Trophoblast cell (in vitro differentiated cells and primary cell): ENCODE results near the gene LRRC7.

Experiments used
- DNase-seq, 2 donors: peaks; one replicate each; pipeline ENCODE4 v3.0.0-alpha.2; 2016
- H2AFZ ChIP-seq: 2 replicates; pipeline ENCODE4 v1.6.1; 2013; ENCODE audit warnings: low read length, moderate library complexity, mild to moderate bottlenecking; ENCODE audit not compliant: insufficient read depth, poor library complexity
- H2AK5ac ChIP-seq: 2 replicates; pipeline ENCODE4 v1.6.1; 2013; ENCODE audit warnings: mild to moderate bottlenecking, low read length
- H2BK120ac ChIP-seq: 2 replicates; pipeline ENCODE4 v1.6.1; 2013; ENCODE audit warnings: low read length, mild to moderate bottlenecking, moderate library complexity; ENCODE audit not compliant: insufficient read depth, poor library complexity
- H2BK12ac ChIP-seq: 2 replicates; pipeline ENCODE4 v1.6.1; 2013; ENCODE audit warnings: mild to moderate bottlenecking, low read length, moderate library complexity
- H2BK5ac ChIP-seq: 2 replicates; pipeline ENCODE4 v1.6.1; 2013; ENCODE audit warnings: low read length, low read depth, moderate library complexity, mild to moderate bottlenecking; ENCODE audit not compliant: poor library complexity
- H3K14ac ChIP-seq: 2 replicates; pipeline ENCODE4 v1.6.1; 2013; ENCODE audit warnings: mild to moderate bottlenecking, low read length
- H3K18ac ChIP-seq: 2 replicates; pipeline ENCODE4 v1.6.1; 2013; ENCODE audit warnings: mild to moderate bottlenecking, low read length
- H3K23ac ChIP-seq: 2 replicates; pipeline ENCODE4 v1.6.1; 2013; ENCODE audit warnings: low read length
- H3K27ac ChIP-seq: 2 replicates; pipeline ENCODE4 v1.5.1; 2013; ENCODE audit warnings: low read depth, mild to moderate bottlenecking, inconsistent platforms, low read length, moderate library complexity
- H3K27me3 ChIP-seq: 2 replicates; pipeline ENCODE4 v1.6.1; 2013; ENCODE audit warnings: inconsistent platforms, mild to moderate bottlenecking, low read length, moderate library complexity; ENCODE audit not compliant: insufficient read depth
- H3K36me3 ChIP-seq, 2 experiments: 1 replicate in 1 of 2; 2 replicates in 1 of 2; pipeline ENCODE4 v1.6.1; 2013; ENCODE audit warnings: low read length in 2 of 2, mild to moderate bottlenecking in 2 of 2, moderate library complexity in 1 of 2; ENCODE audit not compliant: insufficient read depth in 2 of 2, control insufficient read depth in 1 of 2
- H3K4ac ChIP-seq: 2 replicates; pipeline ENCODE4 v1.6.1; 2013; ENCODE audit warnings: low read depth, mild to moderate bottlenecking, low read length, moderate library complexity
- H3K4me1 ChIP-seq, 2 experiments: 1 replicate in 1 of 2; 2 replicates in 1 of 2; pipeline ENCODE4 v1.6.1; 2013; ENCODE audit warnings: low read length in 2 of 2, mild to moderate bottlenecking in 2 of 2, moderate library complexity in 1 of 2; ENCODE audit not compliant: insufficient read depth in 2 of 2, control insufficient read depth in 1 of 2
- H3K4me2 ChIP-seq: 2 replicates; pipeline ENCODE4 v1.6.1; 2013; ENCODE audit warnings: inconsistent platforms, mild to moderate bottlenecking, low read length, moderate library complexity
- H3K4me3 ChIP-seq: 2 replicates; pipeline ENCODE4 v1.5.1; 2013; ENCODE audit warnings: mild to moderate bottlenecking, low read depth, low read length, inconsistent platforms
- H3K79me1 ChIP-seq: one replicate; pipeline ENCODE4 v1.6.1; 2013; ENCODE audit warnings: low read length
- H3K79me2 ChIP-seq: 2 replicates; pipeline ENCODE4 v1.6.1; 2013; ENCODE audit warnings: low read length, mild to moderate bottlenecking; ENCODE audit not compliant: control insufficient read depth, insufficient read depth, poor library complexity
- H3K9ac ChIP-seq: 2 replicates; pipeline ENCODE4 v1.6.1; 2013; ENCODE audit warnings: mild to moderate bottlenecking, low read length
- H3K9me3 ChIP-seq: 2 replicates; pipeline ENCODE4 v1.6.1; 2013; ENCODE audit warnings: low read depth, mild to moderate bottlenecking, control low read depth, inconsistent platforms, low read length; ENCODE audit not compliant: insufficient read depth
- H4K12ac ChIP-seq: 2 replicates; pipeline ENCODE4 v1.6.1; 2013; ENCODE audit warnings: low read depth, mild to moderate bottlenecking, low read length, moderate library complexity
- H4K8ac ChIP-seq: 2 replicates; pipeline ENCODE4 v1.6.1; 2013; ENCODE audit warnings: low read depth, mild to moderate bottlenecking, low read length, moderate library complexity
- H4K91ac ChIP-seq: one replicate; pipeline ENCODE4 v1.6.1; 2013; ENCODE audit warnings: low read depth, mild to moderate bottlenecking, low read length, moderate library complexity
- WGBS: extraction: QIAGEN DNeasy Blood & Tissue Kit; methylation state at CpG from one replicate; pipeline ENCODE4 v1.1.7; 2013; ENCODE audit warnings: missing lambda C conversion rate; ENCODE audit not compliant: insufficient read length, insufficient coverage; ENCODE audit errors: extremely low coverage; 5-methylcytosine and 5-hydroxymethylcytosine counted together

The LRRC7 gene

GRCh38 chr1:69755647-69756046 is 187.9 kb downstream of the LRRC7 start:
- no peaks in the 10 kb centered on the region for H3K79me1 ChIP-seq
- no peak overlapping the region for H3K4me2 ChIP-seq
- H3K18ac ChIP-seq, result no peak overlapping the region
- H3K14ac ChIP-seq, result no peak overlapping the region
- WGBS, result no CpG with 5 or more reads among the region's 1 CpG
- no peak overlapping the region for H4K8ac ChIP-seq
- no peaks in the 10 kb centered on the region for H3K9me3 ChIP-seq
- H3K4me3 ChIP-seq, result no peak overlapping the region
- H2BK120ac ChIP-seq, result no peak overlapping the region
- no peaks in the 10 kb centered on the region for H3K27me3 ChIP-seq
- no peak overlapping the region for H2AFZ ChIP-seq
- no peak overlapping the region for H3K4ac ChIP-seq
- no peak overlapping the region for H4K91ac ChIP-seq
- no peak for DNase-seq
- no peak overlapping the region for H2BK12ac ChIP-seq
- no peaks in the 10 kb centered on the region for H3K79me2 ChIP-seq
- no peaks in the 10 kb centered on the region for H3K4me1 ChIP-seq
- H4K12ac ChIP-seq, result no peak overlapping the region
- H3K9ac ChIP-seq, result no peak overlapping the region
- no peak overlapping the region for H2BK5ac ChIP-seq
- H3K23ac ChIP-seq, result no peak overlapping the region
- H2AK5ac ChIP-seq, result no peak overlapping the region
- H3K36me3 ChIP-seq, result no peaks in the 10 kb centered on the region
- H3K27ac ChIP-seq, result no peak overlapping the region

- no peaks in the 10 kb centered on the region for H3K36me3 ChIP-seq
- H3K9ac ChIP-seq, result no peak overlapping the region
- no peak overlapping the region for H4K91ac ChIP-seq
These were observed 198.2 kb downstream of the LRRC7 start for GRCh38 chr1:69765951-69766350.

GRCh38 chr1:69766431-69767180 is 198.9 kb downstream of the LRRC7 start:
- no peaks in the 10 kb centered on the region for H3K36me3 ChIP-seq
- H3K14ac ChIP-seq, result no peak overlapping the region
- no peaks in the 10 kb centered on the region for H3K79me2 ChIP-seq
- no peak overlapping the region for H2AFZ ChIP-seq
- no peak overlapping the region for H4K12ac ChIP-seq
- no peak overlapping the region for H3K4me2 ChIP-seq
- H3K4ac ChIP-seq, result no peak overlapping the region
- WGBS, result no CpG with 5 or more reads among the region's 7 CpGs
- no peak overlapping the region for H2AK5ac ChIP-seq
- H3K4me3 ChIP-seq, result no peak overlapping the region
- H3K27me3 ChIP-seq, result no peaks in the 10 kb centered on the region
- no peaks in the 10 kb centered on the region for H3K9me3 ChIP-seq
- H4K91ac ChIP-seq, result no peak overlapping the region
- H3K79me1 ChIP-seq, result no peaks in the 10 kb centered on the region
- H3K9ac ChIP-seq, result no peak overlapping the region
- no peak for DNase-seq
- H3K4me1 ChIP-seq, result no peaks in the 10 kb centered on the region
- no peak overlapping the region for H3K23ac ChIP-seq
- no peak overlapping the region for H3K27ac ChIP-seq
- H3K18ac ChIP-seq, result no peak overlapping the region
- no peak overlapping the region for H2BK12ac ChIP-seq
- no peak overlapping the region for H2BK5ac ChIP-seq
- H4K8ac ChIP-seq, result no peak overlapping the region
- H2BK120ac ChIP-seq, result no peak overlapping the region

More at GRCh38 chr1:69765951-69766350, 198.2 kb downstream of the LRRC7 start:
- no peak overlapping the region for H3K4me2 ChIP-seq
- H2BK120ac ChIP-seq, result no peak overlapping the region
- H2AK5ac ChIP-seq, result no peak overlapping the region
- H3K4ac ChIP-seq, result no peak overlapping the region
- no peak overlapping the region for H4K8ac ChIP-seq
- H2AFZ ChIP-seq, result no peak overlapping the region
- no peaks in the 10 kb centered on the region for H3K4me1 ChIP-seq
- H3K18ac ChIP-seq, result no peak overlapping the region
- no peak overlapping the region for H4K12ac ChIP-seq
- no peak overlapping the region for H2BK5ac ChIP-seq
- no peak overlapping the region for H3K4me3 ChIP-seq
- no peak overlapping the region for H3K14ac ChIP-seq
- no CpG with 5 or more reads among the region's 2 CpGs for WGBS
- H3K23ac ChIP-seq, result no peak overlapping the region
- no peak overlapping the region for H3K27ac ChIP-seq
- no peaks in the 10 kb centered on the region for H3K79me2 ChIP-seq
- no peaks in the 10 kb centered on the region for H3K79me1 ChIP-seq
- H3K27me3 ChIP-seq, result no peaks in the 10 kb centered on the region
- H2BK12ac ChIP-seq, result no peak overlapping the region
- H3K9me3 ChIP-seq, result no peaks in the 10 kb centered on the region
- DNase-seq, result no peak

- Histone ChIP-seq H3K14ac (no peak overlapping the region), H2AK5ac (no peak overlapping the region), H4K91ac (no peak overlapping the region), H2BK5ac (no peak overlapping the region), H3K27me3 (no peaks in the 10 kb centered on the region), H4K8ac (no peak overlapping the region), H3K18ac (no peak overlapping the region), H2BK12ac (no peak overlapping the region), H2BK120ac (no peak overlapping the region), H3K79me2 (no peaks in the 10 kb centered on the region), H3K36me3 (no peaks in the 10 kb centered on the region), H2AFZ (no peak overlapping the region), H3K4ac (no peak overlapping the region), H4K12ac (no peak overlapping the region), H3K4me2 (no peak overlapping the region), H3K23ac (no peak overlapping the region), H3K27ac (no peak overlapping the region), H3K4me1 (no peaks in the 10 kb centered on the region), H3K4me3 (no peak overlapping the region), H3K9ac (no peak overlapping the region), H3K79me1 (no peaks in the 10 kb centered on the region), H3K9me3 (no peaks in the 10 kb centered on the region)
- no CpG with 5 or more reads among the region's 1 CpG for WGBS
- DNase-seq, result no peak
These were observed 208.8 kb downstream of the LRRC7 start for GRCh38 chr1:69776555-69776954.
